Muscle of leg (tissue), 16 donors: ENCODE results near the gene PKDCC. TPM values are rescaled to one million over a fixed set of nuclear protein-coding genes. Genes with fewer than 3 reads are reported as not detected.

Experiments used
- DNase-seq: peaks from one replicate; pipeline ENCODE4 v3.0.0; 2013
- H3K27ac ChIP-seq: one replicate; pipeline ENCODE4 v1.5.1; 2013; ENCODE audit warnings: mild to moderate bottlenecking, low read length, control low read depth
- H3K27me3 ChIP-seq: one replicate; pipeline ENCODE4 v1.6.1; 2013; ENCODE audit warnings: low read length; ENCODE audit not compliant: control insufficient read depth, insufficient read depth
- H3K36me3 ChIP-seq: one replicate; pipeline ENCODE4 v1.6.1; 2013; ENCODE audit warnings: low read length; ENCODE audit not compliant: control insufficient read depth, insufficient read depth
- H3K4me1 ChIP-seq: one replicate; pipeline ENCODE4 v1.6.1; 2013; ENCODE audit warnings: low read length; ENCODE audit not compliant: control insufficient read depth, insufficient read depth
- H3K4me3 ChIP-seq: one replicate; pipeline ENCODE4 v1.5.1; 2013; ENCODE audit warnings: low read length, control low read depth
- H3K9me3 ChIP-seq: replicated peaks from 2 replicates; pipeline ENCODE4 v1.6.1; 2013; ENCODE audit warnings: low read depth, low read length; ENCODE audit not compliant: control insufficient read depth
- WGBS: methylation state at CpG from one replicate; pipeline ENCODE4 v1.1.5; 2013; ENCODE audit warnings: missing lambda C conversion rate; ENCODE audit not compliant: insufficient coverage; 5-methylcytosine and 5-hydroxymethylcytosine counted together
- long read RNA-seq, 11 donors: transcript quantifications; one replicate each; lab custom pipeline, GENCODE V29; 2026
- polyA plus RNA-seq, 8 donors: library from polyadenylated mRNA; unstranded; fragments of 120-200 nt; gene quantifications; one replicate each; pipeline versions ENCODE4 v1.2.1 to v1.2.3, GENCODE V29; 2013; ENCODE audit warnings: inconsistent platforms in 1 of 8, low replicate concordance in 1 of 8; ENCODE audit not compliant: insufficient read length in 8 of 8, insufficient read depth in 1 of 8
- total RNA-seq: library from RNA; stranded (reverse); fragments of 120-200 nt; gene quantifications from one replicate; pipeline ENCODE4 v1.2.4, GENCODE V29; 2013

Gene PKDCC, protein sequence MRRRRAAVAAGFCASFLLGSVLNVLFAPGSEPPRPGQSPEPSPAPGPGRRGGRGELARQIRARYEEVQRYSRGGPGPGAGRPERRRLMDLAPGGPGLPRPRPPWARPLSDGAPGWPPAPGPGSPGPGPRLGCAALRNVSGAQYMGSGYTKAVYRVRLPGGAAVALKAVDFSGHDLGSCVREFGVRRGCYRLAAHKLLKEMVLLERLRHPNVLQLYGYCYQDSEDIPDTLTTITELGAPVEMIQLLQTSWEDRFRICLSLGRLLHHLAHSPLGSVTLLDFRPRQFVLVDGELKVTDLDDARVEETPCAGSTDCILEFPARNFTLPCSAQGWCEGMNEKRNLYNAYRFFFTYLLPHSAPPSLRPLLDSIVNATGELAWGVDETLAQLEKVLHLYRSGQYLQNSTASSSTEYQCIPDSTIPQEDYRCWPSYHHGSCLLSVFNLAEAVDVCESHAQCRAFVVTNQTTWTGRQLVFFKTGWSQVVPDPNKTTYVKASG
- total RNA-seq (147 TPM), polyA plus RNA-seq (100 to 1,000 TPM; 123 to 183 (median 148) TPM)
- long read RNA-seq, donor 1, transcript PKDCC-201 (7 exons, 2,502 nt), result major isoform, 10 of 19 reads
- long read RNA-seq, donor 1, partial matches to known transcripts, result 6 of 19 reads
- long read RNA-seq, donor 1, other reads (novel, unspliced or antisense), result 0 of 19 reads
- long read RNA-seq, donor 2, partial matches to known transcripts, result 0 of 1 reads
- long read RNA-seq, donor 2, other reads (novel, unspliced or antisense), result 0 of 1 reads
- long read RNA-seq, donor 3, transcript PKDCC-201 (7 exons, 2,502 nt), result major isoform, 20 of 21 reads
- long read RNA-seq, donor 3, partial matches to known transcripts, result 0 of 21 reads
- long read RNA-seq, donor 3, other reads (novel, unspliced or antisense), result 0 of 21 reads
- long read RNA-seq, donor 4, transcript PKDCC-201 (7 exons, 2,502 nt), result major isoform, 11 of 12 reads
- long read RNA-seq, donor 4, partial matches to known transcripts, result 0 of 12 reads
- long read RNA-seq, donor 4, other reads (novel, unspliced or antisense), result 0 of 12 reads
- long read RNA-seq, donor 5, transcript PKDCC-201 (7 exons, 2,502 nt), result major isoform, 48 of 99 reads
- long read RNA-seq, donor 5, partial matches to known transcripts, result 44 of 99 reads
- long read RNA-seq, donor 5, other reads (novel, unspliced or antisense), result 0 of 99 reads
- long read RNA-seq, donor 6, transcript PKDCC-201 (7 exons, 2,502 nt), result major isoform, 26 of 32 reads
- long read RNA-seq, donor 6, partial matches to known transcripts, result 0 of 32 reads
- long read RNA-seq, donor 6, other reads (novel, unspliced or antisense), result 0 of 32 reads
- long read RNA-seq, donor 7, transcript PKDCC-201 (7 exons, 2,502 nt), result major isoform, 22 of 31 reads
- long read RNA-seq, donor 7, partial matches to known transcripts, result 5 of 31 reads
- long read RNA-seq, donor 7, other reads (novel, unspliced or antisense), result 0 of 31 reads
- long read RNA-seq, donor 8, partial matches to known transcripts, result 15 of 18 reads
- long read RNA-seq, donor 8, other reads (novel, unspliced or antisense), result 0 of 18 reads
- long read RNA-seq, donor 9, transcript PKDCC-201 (7 exons, 2,502 nt), result major isoform, 13 of 24 reads
- long read RNA-seq, donor 9, partial matches to known transcripts, result 5 of 24 reads
- long read RNA-seq, donor 9, other reads (novel, unspliced or antisense), result 0 of 24 reads
- long read RNA-seq, donor 10, transcript PKDCC-201 (7 exons, 2,502 nt), result major isoform, 8 of 46 reads
- long read RNA-seq, donor 10, partial matches to known transcripts, result 33 of 46 reads
- long read RNA-seq, donor 10, other reads (novel, unspliced or antisense), result 0 of 46 reads
- long read RNA-seq, donor 11, transcript PKDCC-201 (7 exons, 2,502 nt), result major isoform, 13 of 46 reads
- long read RNA-seq, donor 11, partial matches to known transcripts, result 31 of 46 reads
- long read RNA-seq, donor 11, other reads (novel, unspliced or antisense), result 0 of 46 reads

DNA sequence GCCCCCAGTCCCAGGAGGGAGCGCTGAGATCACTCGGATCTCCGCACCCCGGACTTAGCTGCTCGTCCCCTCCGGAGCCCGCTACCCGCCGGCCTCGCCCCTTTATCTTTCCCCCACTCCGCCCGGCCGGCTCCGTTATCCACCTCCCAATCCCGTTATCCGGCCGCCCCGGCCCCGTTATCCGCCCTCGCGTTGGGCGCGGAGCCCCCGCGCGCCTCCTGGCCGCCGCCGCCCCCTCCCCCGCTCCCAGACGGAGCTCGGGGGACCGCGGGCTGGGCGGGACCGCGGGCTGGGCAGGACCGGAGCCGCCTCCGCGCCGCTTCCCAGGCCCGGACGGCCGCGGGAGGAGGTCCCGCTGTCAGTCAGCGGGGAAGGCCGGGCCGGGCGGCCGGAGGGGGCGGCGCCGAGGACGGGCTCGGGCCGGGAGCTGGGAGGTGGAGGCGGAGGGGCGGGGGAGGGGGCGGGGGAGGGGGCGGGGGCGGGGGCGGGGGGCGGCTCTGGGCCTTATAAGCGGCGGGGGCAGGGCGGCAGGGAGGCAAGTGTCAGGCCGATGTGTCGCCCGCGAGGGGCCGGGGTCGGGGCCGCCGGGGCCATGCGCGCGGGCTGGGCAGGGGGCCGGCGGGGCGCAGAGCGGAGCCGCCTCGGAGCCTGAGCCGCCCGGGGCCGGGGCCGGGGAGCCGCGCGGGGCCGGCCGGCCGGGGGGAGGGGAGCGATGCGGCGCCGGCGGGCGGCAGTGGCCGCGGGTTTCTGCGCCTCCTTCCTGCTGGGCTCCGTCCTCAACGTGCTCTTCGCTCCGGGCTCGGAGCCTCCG, at the start of gene PKDCC:
TSS of gene PKDCC (plus strand) at position 534 of the 811 bp plus-strand sequence. CDS start at position 713, 179 bp downstream.
- peaks cover 8% of the 10 kb centered on the region for H3K27me3 ChIP-seq
- H3K9me3 ChIP-seq, result no peaks in the 10 kb centered on the region
- DNase-seq, result peak; percentile 98
- WGBS, result under 1% methylated on average over 83 of the region's 111 CpGs
- peaks cover 14% of the 10 kb centered on the region for H3K36me3 ChIP-seq
- H3K4me3 ChIP-seq, result peak within 1 kb of the TSS; percentile 88
- H3K4me1 ChIP-seq, result peaks cover 62% of the 10 kb centered on the region
- H3K27ac ChIP-seq, result peak within 1 kb of the TSS; percentile 89

DNA sequence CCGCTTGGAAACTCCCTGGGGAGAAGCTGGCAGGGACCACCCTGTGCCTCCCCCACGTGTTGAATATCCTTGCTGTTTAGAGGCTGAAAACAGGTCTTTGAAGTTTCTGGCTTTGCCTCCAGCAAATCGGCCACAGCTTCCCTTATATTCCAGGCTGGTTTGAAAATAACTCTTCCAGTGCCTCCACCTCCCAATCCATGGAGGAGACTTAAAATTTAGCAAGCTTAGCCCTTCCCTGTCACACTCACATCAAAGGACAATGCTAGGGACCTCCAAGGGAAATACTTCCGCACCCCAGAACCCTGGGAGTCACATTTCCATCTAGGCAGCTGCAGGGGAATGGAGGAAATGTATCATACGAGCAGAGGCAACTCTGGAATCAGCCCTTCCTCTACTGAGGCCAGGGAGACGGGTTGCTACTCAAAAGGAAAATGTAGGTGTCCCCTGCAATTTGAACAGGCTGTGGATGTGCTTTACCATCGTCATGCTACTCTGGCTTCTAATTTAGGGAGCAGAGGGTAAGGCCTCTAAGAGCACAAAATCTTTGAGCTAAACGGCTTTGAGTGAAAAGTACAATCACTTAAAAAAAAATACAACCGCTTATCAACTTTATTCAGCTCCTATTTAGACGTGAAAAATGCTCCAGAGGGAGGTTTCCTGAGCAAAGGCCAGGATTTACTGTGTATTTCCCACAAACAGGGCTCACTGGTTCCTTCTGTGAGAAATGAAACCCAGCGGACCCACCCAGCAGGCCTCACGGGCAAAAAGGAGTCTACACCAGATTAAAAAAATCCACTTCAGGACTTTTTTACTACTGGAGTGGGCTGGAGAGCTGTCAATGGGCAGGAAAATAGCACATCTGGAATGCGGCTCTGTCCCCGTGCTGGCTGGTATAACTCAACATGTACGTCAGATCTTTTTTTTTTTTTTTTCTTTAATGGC, 49.4 kb upstream of the PKDCC start:
- WGBS, result 25% methylated on average over 6 of the region's 15 CpGs
- peak; percentile 88 for DNase-seq

DNA sequence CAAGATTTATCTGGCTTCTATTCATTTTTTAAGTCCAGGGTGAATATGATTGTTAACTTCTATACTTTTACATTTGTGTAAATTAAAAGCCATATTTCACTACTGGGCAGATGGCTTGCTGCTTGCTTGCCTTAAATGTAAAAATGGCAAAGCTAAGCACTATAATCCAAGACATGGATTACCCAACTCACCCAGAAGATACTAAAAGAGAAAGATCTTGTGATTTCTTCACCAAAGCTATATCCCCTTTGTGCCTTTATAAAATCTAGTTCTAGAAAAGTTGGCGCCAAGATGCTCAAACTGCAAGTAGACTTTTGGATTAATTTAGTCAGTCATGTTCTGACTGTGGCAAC, 48.7 kb upstream of the PKDCC start:
- Histone ChIP-seq H3K4me3 (no peak overlapping the region), H3K27me3 (no peaks in the 10 kb centered on the region), H3K36me3 (no peaks in the 10 kb centered on the region), H3K27ac (peak overlapping the region; percentile 85), H3K4me1 (peaks cover 17% of the 10 kb centered on the region), H3K9me3 (peaks cover 4% of the 10 kb centered on the region)
- WGBS, result no CpG with 5 or more reads among the region's 1 CpG
- peak; percentile 62 for DNase-seq

More for the DNA sequence above, 49.4 kb upstream of the PKDCC start:
- H3K9me3 ChIP-seq, result no peaks in the 10 kb centered on the region
- peaks cover 17% of the 10 kb centered on the region for H3K4me1 ChIP-seq
- H3K36me3 ChIP-seq, result no peaks in the 10 kb centered on the region
- no peaks in the 10 kb centered on the region for H3K27me3 ChIP-seq
- H3K27ac ChIP-seq, result peak overlapping the region; percentile 85
- no peak overlapping the region for H3K4me3 ChIP-seq

DNA sequence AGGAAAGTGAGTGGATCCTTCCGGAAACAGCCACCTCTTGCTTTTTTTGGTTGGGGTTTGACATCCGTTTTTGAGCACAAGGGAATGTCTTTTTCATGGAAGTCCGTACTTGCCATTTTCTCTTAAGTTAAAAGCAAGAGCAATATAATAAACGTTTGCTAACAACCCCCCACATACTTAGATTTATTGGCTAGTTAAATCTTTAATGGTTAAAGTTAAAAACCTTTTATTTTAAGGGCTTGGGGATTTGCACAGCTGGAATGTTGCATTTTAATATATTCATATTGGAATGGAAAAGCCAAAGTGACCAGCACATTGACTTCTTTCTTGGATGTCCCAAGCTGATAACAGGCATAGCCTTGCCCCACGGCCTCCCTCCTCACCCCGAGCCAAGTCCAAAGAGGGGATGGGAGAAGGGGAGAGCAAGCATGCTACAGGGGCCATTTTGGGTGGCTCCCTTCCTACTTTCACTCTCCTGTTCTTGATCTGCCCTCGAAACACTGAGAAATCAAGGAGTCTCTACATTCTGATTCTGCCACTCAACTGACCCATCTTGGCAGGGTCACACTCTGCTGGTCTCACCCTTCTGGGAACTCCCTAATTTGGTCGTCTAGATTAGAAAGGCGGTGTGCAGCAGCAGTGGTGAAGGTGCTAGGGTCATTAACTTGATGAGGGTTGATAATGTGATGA, 48.1 kb upstream of the PKDCC start:
- 71% methylated on average over 2 of the region's 9 CpGs for WGBS
- no peaks in the 10 kb centered on the region for H3K27me3 ChIP-seq
- no peak overlapping the region for H3K27ac ChIP-seq
- H3K4me3 ChIP-seq, result no peak overlapping the region
- H3K36me3 ChIP-seq, result no peaks in the 10 kb centered on the region
- peaks cover 17% of the 10 kb centered on the region for H3K4me1 ChIP-seq
- H3K9me3 ChIP-seq, result peaks cover 7% of the 10 kb centered on the region
- no peak for DNase-seq

DNA sequence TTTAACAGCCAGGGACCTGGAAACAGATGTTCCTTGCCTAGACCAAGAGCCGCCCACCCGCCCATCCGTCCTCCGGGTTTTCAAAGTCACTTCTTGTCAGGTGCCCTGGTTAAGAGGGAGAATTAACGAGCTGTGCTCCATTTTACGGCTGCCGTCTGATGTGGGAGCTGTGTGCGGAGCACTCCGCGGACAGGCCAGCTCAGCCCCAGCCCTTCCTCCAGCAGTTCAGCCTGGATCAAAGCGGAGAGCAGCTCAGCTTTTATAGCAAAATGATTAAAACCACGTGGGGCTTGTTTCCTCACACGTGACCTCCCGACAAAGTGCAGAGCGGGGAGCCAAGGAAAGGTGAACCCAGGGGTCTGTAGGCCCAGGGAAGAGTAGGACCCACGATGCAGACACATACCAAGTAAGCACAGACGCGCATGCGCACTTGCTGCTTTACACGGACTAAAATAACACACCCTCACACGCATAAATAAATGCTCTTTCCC, 46.1 kb upstream of the PKDCC start:
- 24% methylated on average over 19 of the region's 21 CpGs for WGBS
- no peak overlapping the region for H3K27ac ChIP-seq
- peak; percentile 71 for DNase-seq
- H3K4me3 ChIP-seq, result no peak overlapping the region
- H3K9me3 ChIP-seq, result peaks cover 7% of the 10 kb centered on the region
- no peaks in the 10 kb centered on the region for H3K36me3 ChIP-seq
- H3K4me1 ChIP-seq, result peaks cover 17% of the 10 kb centered on the region
- no peaks in the 10 kb centered on the region for H3K27me3 ChIP-seq

DNA sequence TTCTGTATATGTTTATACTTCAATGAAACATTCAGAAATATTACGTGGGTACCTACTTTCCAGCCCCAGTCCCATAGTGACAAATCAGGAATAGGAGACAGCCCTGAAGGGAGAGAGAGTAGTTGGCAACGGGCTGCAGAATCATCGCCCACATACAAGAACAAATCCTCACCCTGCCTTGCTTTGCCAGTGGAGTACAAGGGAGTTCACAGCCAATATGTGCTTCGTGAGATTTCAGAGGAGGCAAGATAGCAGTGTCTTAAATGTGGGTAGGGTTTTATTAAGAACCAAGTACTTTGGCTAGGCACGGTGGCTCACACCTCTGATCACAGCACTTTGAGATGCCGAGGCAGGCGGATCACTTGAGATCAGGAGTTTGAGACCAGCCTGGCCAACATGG, 40.3 kb upstream of the PKDCC start:
- no peaks in the 10 kb centered on the region for H3K36me3 ChIP-seq
- peaks cover 7% of the 10 kb centered on the region for H3K9me3 ChIP-seq
- no peak overlapping the region for H3K4me3 ChIP-seq
- no peaks in the 10 kb centered on the region for H3K27me3 ChIP-seq
- no peaks in the 10 kb centered on the region for H3K4me1 ChIP-seq
- no peak for DNase-seq
- 92% methylated on average over 4 of the region's 7 CpGs for WGBS
- no peak overlapping the region for H3K27ac ChIP-seq

DNA sequence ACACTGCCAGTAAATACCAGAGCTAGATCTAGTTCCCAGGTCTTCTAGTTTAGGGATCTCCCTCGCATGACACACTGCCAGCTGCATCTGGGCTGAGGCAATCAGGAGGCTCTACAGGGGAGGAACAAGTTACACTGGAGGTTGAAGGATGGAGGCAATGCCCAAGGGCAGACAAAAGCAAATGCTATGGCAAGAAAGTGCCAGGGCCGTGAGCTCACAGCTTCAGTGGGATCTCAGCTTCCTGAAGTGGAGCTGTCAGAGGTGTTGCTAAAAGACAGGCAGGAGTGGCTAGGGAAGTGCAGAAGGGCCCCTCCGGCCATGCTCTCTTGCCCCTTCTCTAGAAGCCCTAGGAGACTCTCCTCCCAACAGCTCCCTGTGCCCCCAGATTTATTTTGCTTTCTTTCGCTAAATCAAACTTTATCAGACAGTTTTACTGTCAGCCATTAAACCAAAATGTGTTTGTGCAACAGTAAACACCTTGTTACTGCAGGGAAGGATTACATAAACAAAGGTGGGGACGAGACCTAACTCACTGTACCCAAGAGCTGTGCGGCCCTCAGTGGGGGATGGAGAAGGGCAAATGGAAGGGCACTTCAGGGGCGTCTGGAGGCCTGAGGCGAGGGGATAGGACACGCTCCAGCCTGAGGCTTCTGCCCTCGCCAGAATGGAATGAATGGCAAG, 39.4 kb upstream of the PKDCC start:
- no peaks in the 10 kb centered on the region for H3K36me3 ChIP-seq
- peak overlapping the region; percentile 1 for H3K27ac ChIP-seq
- no peaks in the 10 kb centered on the region for H3K4me1 ChIP-seq
- no peaks in the 10 kb centered on the region for H3K27me3 ChIP-seq
- no peak overlapping the region for H3K4me3 ChIP-seq
- WGBS, result 78% methylated on average over 7 of the region's 10 CpGs
- peaks cover 7% of the 10 kb centered on the region for H3K9me3 ChIP-seq
- DNase-seq, result peak; percentile 72
